Liver (tissue), 9 donors: Measurements from ENCODE around the gene DNAH7. TPM values are rescaled to one million over a fixed set of nuclear protein-coding genes. Genes with fewer than 3 reads are reported as not detected.

ENCODE experiments used
- DNase-seq: peaks from one replicate; pipeline ENCODE4 v3.0.0-alpha.2; 2017; ENCODE audit warnings: low spot score
- H3K27ac ChIP-seq, 2 donors: one replicate each; pipeline ENCODE4 v1.7.0; 2013; ENCODE audit warnings: inconsistent platforms in 2 of 2, low read length in 2 of 2, control low read depth in 1 of 2, low read depth in 1 of 2, mild to moderate bottlenecking in 1 of 2
- H3K27me3 ChIP-seq, 4 donors: one replicate each; pipeline versions ENCODE4 v1.6.1 to v1.7.0; 2013; ENCODE audit warnings: low read length in 3 of 4, inconsistent platforms in 1 of 4, mild to moderate bottlenecking in 1 of 4, moderate library complexity in 1 of 4; ENCODE audit not compliant: control insufficient read depth in 4 of 4, insufficient read depth in 4 of 4
- H3K36me3 ChIP-seq, 4 donors: one replicate each; pipeline versions ENCODE4 v1.6.1 to v1.7.0; 2013; ENCODE audit warnings: low read length in 3 of 4, mild to moderate bottlenecking in 3 of 4, low read depth in 1 of 4, moderate library complexity in 1 of 4; ENCODE audit not compliant: control insufficient read depth in 4 of 4, insufficient read depth in 3 of 4
- H3K4me1 ChIP-seq, 4 donors: one replicate each; pipeline versions ENCODE4 v1.6.1 to v1.7.0; 2013; ENCODE audit warnings: low read length in 3 of 4, mild to moderate bottlenecking in 3 of 4, moderate library complexity in 1 of 4; ENCODE audit not compliant: control insufficient read depth in 4 of 4, insufficient read depth in 4 of 4
- H3K4me3 ChIP-seq, 3 donors: one replicate each; pipeline versions ENCODE4 v1.6.1 to v1.7.0; 2013; ENCODE audit warnings: low read length in 3 of 3, control low read depth in 1 of 3, low read depth in 1 of 3, mild to moderate bottlenecking in 1 of 3
- H3K9ac ChIP-seq, 2 donors: one replicate each; pipeline ENCODE4 v1.7.0; 2013; ENCODE audit warnings: low read length in 2 of 2, mild to moderate bottlenecking in 2 of 2, moderate library complexity in 2 of 2, control low read depth in 1 of 2, low read depth in 1 of 2
- H3K9me3 ChIP-seq, 4 donors: one replicate each; pipeline versions ENCODE4 v1.6.1 to v1.7.0; 2013; ENCODE audit warnings: low read length in 3 of 4; ENCODE audit not compliant: control insufficient read depth in 4 of 4
- ATF3 ChIP-seq: IDR thresholded peaks from 2 replicates; pipeline ENCODE4 v1.6.1; 2016; ENCODE audit warnings: antibody characterized with exemption
- FOXA2 ChIP-seq: IDR thresholded peaks from 2 replicates; pipeline ENCODE4 v1.6.1; 2016; ENCODE audit warnings: antibody characterized with exemption
- HNF4G ChIP-seq: IDR thresholded peaks from 2 replicates; pipeline ENCODE4 v1.6.1; 2016; ENCODE audit warnings: antibody characterized with exemption
- JUND ChIP-seq, 2 donors: IDR thresholded peaks; 2 replicates each; pipeline ENCODE4 v1.6.1; 2016; ENCODE audit warnings: antibody characterized with exemption in 2 of 2
- MAX ChIP-seq: IDR thresholded peaks from 2 replicates; pipeline ENCODE4 v1.6.1; 2016; ENCODE audit warnings: antibody characterized with exemption
- NR2F2 ChIP-seq: IDR thresholded peaks from 2 replicates; pipeline ENCODE4 v1.6.1; 2016; ENCODE audit warnings: antibody characterized with exemption
- REST ChIP-seq: IDR thresholded peaks from 2 replicates; pipeline ENCODE4 v1.6.1; 2016; ENCODE audit warnings: antibody characterized with exemption, mild to moderate bottlenecking
- RXRA ChIP-seq, 2 donors: IDR thresholded peaks; 2 replicates each; pipeline ENCODE4 v1.6.1; 2017 to 2018; ENCODE audit warnings: antibody characterized with exemption in 2 of 2, mild to moderate bottlenecking in 1 of 2
- SP1 ChIP-seq: IDR thresholded peaks from 2 replicates; pipeline ENCODE4 v1.6.1; 2018; ENCODE audit warnings: antibody characterized with exemption, mild to moderate bottlenecking
- TAF1 ChIP-seq: conservative IDR thresholded peaks from 2 replicates; pipeline ENCODE4 v1.6.1; 2016; ENCODE audit warnings: antibody characterized with exemption, mild to moderate bottlenecking
- YY1 ChIP-seq: IDR thresholded peaks from 2 replicates; pipeline ENCODE4 v1.6.1; 2016; ENCODE audit warnings: antibody characterized with exemption, mild to moderate bottlenecking
- ZBTB33 ChIP-seq: IDR thresholded peaks from 2 replicates; pipeline ENCODE4 v1.6.1; 2016; ENCODE audit warnings: antibody characterized with exemption
- WGBS: extraction: QIAGEN DNeasy Blood & Tissue Kit; methylation state at CpG from one replicate; pipeline ENCODE4 v1.1.7; 2013; 5-methylcytosine and 5-hydroxymethylcytosine counted together
- polyA plus RNA-seq, 2 donors: library from polyadenylated mRNA; stranded (reverse) in 1 of 2; unstranded in 1 of 2; fragments of 200-250 nt in 1 of 2; fragments of >200 nt in 1 of 2; fragmentation: Nextera tagmentation in 1 of 2; extraction: Ambion mirVana in 1 of 2; gene quantifications; one replicate each; pipeline versions ENCODE4 v1.2.1 to v1.2.3, GENCODE V29; 2013 to 2015
- total RNA-seq, 2 donors: library from RNA; depleted of rRNA; stranded (reverse); fragments of >200 nt; gene quantifications; one replicate each; pipeline ENCODE4 v1.2.3, GENCODE V29; 2014
- TF ChIP-seq, protein P1 (sequence below): fragments of 150-350 bp; IDR thresholded peaks from 2 replicates; pipeline ENCODE4 v1.5.1; 2017; ENCODE audit warnings: improper control_type of control experiment, low read depth, low read length; ENCODE audit not compliant: missing input control
- donor health status: healthy.
- donor health status: healthy.
- donor health status: healthy.
- donor health status: healthy.
- donor health status: healthy.

Gene DNAH7
- total and polyA plus RNA-seq, 4 donors, result under 0.01 to 0.50 (median 0.07) TPM

DNA sequence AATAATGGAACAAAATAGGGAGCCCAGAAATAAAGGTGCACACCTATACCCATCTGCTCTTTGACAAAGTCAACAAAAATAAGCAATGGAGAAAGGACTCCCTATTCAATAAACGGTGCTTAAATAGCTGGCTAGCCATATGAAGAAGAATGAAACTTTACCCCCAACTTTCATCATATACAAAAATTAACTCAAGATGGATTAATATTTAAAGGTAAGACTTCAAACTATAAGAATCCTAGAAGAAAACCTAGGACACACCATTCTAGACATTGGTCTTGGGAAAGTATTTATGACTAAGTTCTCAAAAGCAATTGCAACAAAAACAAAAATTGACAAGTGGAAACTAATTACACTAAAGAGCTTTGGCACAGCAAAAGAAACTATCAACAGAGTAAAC lies 139.1 kb downstream of the DNAH7 start:
- H3K36me3 ChIP-seq, result no peaks in the 10 kb centered on the region
- H3K4me3 ChIP-seq, result no peak overlapping the region
- 81% methylated on average over 1 of the region's 1 CpG for WGBS
- TF ChIP-seq RXRA (IDR thresholded peaks at IDR 0.05), result no peak
- no peaks in the 10 kb centered on the region for H3K4me1 ChIP-seq
- H3K9ac ChIP-seq, result no peak overlapping the region
- DNase-seq, result no peak
- no peak overlapping the region for H3K27ac ChIP-seq
- H3K27me3 ChIP-seq, result no peaks in the 10 kb centered on the region
- H3K9me3 ChIP-seq, result no peaks in the 10 kb centered on the region

DNA sequence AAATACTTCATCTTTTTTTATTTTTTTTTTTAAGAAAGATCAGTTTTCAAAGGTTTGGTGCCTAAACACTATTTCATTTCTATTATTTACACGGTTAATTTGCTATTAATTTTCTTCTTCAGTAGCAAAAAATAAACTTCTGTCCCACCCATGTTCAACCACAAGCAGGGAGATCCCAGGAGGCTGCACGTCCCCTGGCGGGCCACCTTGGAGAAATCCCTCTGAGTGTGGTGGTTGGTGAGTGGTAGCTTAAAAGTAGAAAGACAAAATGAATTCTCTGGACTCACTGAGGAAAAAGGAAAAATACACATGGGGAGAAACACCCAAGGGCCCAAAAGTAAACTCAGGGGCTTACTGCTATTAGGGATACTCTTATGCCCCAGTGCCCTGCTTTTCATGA lies 143.5 kb downstream of the DNAH7 start:
- no peaks in the 10 kb centered on the region for H3K36me3 ChIP-seq
- H3K9me3 ChIP-seq, result no peaks in the 10 kb centered on the region
- 72% methylated on average over 3 of the region's 3 CpGs for WGBS
- no peaks in the 10 kb centered on the region for H3K4me1 ChIP-seq
- no peaks in the 10 kb centered on the region for H3K27me3 ChIP-seq
- no peak for TF ChIP-seq REST
- TF ChIP-seq ZBTB33, result no peak
- no peak for TF ChIP-seq YY1
- TF ChIP-seq MAX, result no peak
- TF ChIP-seq ATF3, result no peak
- TF ChIP-seq NR2F2, result no peak
- no peak for TF ChIP-seq JUND (IDR thresholded peaks at IDR 0.05)
- no peak for TF ChIP-seq FOXA2
- TF ChIP-seq TAF1, result no peak
- no peak for TF ChIP-seq SP1
- no peak for TF ChIP-seq RXRA (IDR thresholded peaks at IDR 0.05)
- TF ChIP-seq, protein P1, sequence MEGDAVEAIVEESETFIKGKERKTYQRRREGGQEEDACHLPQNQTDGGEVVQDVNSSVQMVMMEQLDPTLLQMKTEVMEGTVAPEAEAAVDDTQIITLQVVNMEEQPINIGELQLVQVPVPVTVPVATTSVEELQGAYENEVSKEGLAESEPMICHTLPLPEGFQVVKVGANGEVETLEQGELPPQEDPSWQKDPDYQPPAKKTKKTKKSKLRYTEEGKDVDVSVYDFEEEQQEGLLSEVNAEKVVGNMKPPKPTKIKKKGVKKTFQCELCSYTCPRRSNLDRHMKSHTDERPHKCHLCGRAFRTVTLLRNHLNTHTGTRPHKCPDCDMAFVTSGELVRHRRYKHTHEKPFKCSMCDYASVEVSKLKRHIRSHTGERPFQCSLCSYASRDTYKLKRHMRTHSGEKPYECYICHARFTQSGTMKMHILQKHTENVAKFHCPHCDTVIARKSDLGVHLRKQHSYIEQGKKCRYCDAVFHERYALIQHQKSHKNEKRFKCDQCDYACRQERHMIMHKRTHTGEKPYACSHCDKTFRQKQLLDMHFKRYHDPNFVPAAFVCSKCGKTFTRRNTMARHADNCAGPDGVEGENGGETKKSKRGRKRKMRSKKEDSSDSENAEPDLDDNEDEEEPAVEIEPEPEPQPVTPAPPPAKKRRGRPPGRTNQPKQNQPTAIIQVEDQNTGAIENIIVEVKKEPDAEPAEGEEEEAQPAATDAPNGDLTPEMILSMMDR, result no peak
- no peak for TF ChIP-seq HNF4G
- DNase-seq, result no peak
- no peak overlapping the region for H3K9ac ChIP-seq
- H3K4me3 ChIP-seq, result no peak overlapping the region
- no peak overlapping the region for H3K27ac ChIP-seq
